HEK293 (cell line): ENCODE data around the gene ZNF19.

Source experiments
- CTCF ChIP-seq: fragments of 450-650 bp; formaldehyde crosslinking; IDR thresholded peaks from 2 replicates; pipeline ENCODE4 v1.5.1; 2016; ENCODE audit warnings: missing biosample characterization, missing genetic modification characterization
- PATZ1 ChIP-seq: fragments of 450-650 bp; formaldehyde crosslinking; IDR thresholded peaks from 2 replicates; pipeline ENCODE4 v1.5.1; 2016; ENCODE audit warnings: missing biosample characterization, missing genetic modification characterization
- RBAK ChIP-seq: fragments of 450-650 bp; formaldehyde crosslinking; IDR thresholded peaks from 2 replicates; pipeline ENCODE4 v1.5.1; 2016; ENCODE audit warnings: missing biosample characterization, missing genetic modification characterization
- ZNF24 ChIP-seq: fragments of 450-650 bp; formaldehyde crosslinking; IDR thresholded peaks from 2 replicates; pipeline ENCODE4 v1.5.1; 2016; ENCODE audit warnings: missing biosample characterization, missing genetic modification characterization
- ZNF514 ChIP-seq: fragments of 450-650 bp; formaldehyde crosslinking; IDR thresholded peaks from 2 replicates; pipeline ENCODE4 v1.5.1; 2016; ENCODE audit warnings: missing biosample characterization, missing genetic modification characterization
- ZSCAN23 ChIP-seq: fragments of 450-650 bp; formaldehyde crosslinking; IDR thresholded peaks from 2 replicates; pipeline ENCODE4 v1.5.1; 2016; ENCODE audit warnings: missing biosample characterization, missing genetic modification characterization

- no peak for TF ChIP-seq RBAK
- TF ChIP-seq CTCF: no peak
- TF ChIP-seq PATZ1: no peak
- TF ChIP-seq ZSCAN23 (tag by site-specific recombination): no peak
- TF ChIP-seq ZNF24 (tag by site-specific recombination): no peak
- TF ChIP-seq ZNF514: no peak
Measured at GRCh38 chr16:71428883-71429282, 60.2 kb downstream of the ZNF19 start.
